H1 (cell line): Measurements from ENCODE around the gene ST6GALNAC5. TPM values are rescaled to one million over a fixed set of nuclear protein-coding genes. Genes with fewer than 3 reads are reported as not detected.

Source experiments
- CTCF ChIA-PET: fragments of 300-600 bp; sonication (Branson Sonifier 250); formaldehyde crosslinking; loops from one replicate; lab custom pipeline; 2021; ENCODE audit not compliant: partially characterized antibody; lab: Charles Lee
- POLR2A ChIA-PET: fragments of 300-600 bp; sonication (Branson Sonifier 250); formaldehyde crosslinking; loops from one replicate; lab custom pipeline; 2021; ENCODE audit warnings: inconsistent platforms; ENCODE audit not compliant: partially characterized antibody; lab: Charles Lee
- DNase-seq, 2 experiments: peaks; one replicate each; pipeline versions ENCODE4 v3.0.0 to v3.0.0-alpha.2; 2010 to 2022; ENCODE audit warnings: low spot score in 2 of 2, low read depth in 1 of 2, mixed read lengths in 1 of 2
- FAIRE-seq: peaks from 2 replicates; lab custom pipeline; 2011; peaks lifted over from hg19 to GRCh38; lab: Jason Lieb, UNC
- H2AFZ ChIP-seq: 2 replicates; pipeline ENCODE4 v1.8.1; 2012; ENCODE audit warnings: low read length, inconsistent platforms
- H2AK5ac ChIP-seq: 2 replicates; pipeline ENCODE4 v1.6.1; 2013; ENCODE audit warnings: low read depth, low read length
- H2BK120ac ChIP-seq: replicated peaks from 2 replicates; pipeline ENCODE3; 2013; ENCODE audit warnings: low read depth, low read length, inconsistent platforms
- H2BK12ac ChIP-seq: 2 replicates; pipeline ENCODE4 v1.6.1; 2013; ENCODE audit warnings: low read depth, low read length
- H2BK15ac ChIP-seq: 2 replicates; pipeline ENCODE4 v1.6.1; 2013; ENCODE audit warnings: low read length
- H2BK20ac ChIP-seq: 2 replicates; pipeline ENCODE4 v1.6.1; 2013; ENCODE audit warnings: low read length
- H2BK5ac ChIP-seq: 2 replicates; pipeline ENCODE4 v1.6.1; 2013; ENCODE audit warnings: low read depth, low read length
- H3K14ac ChIP-seq: 2 replicates; pipeline ENCODE4 v1.6.1; 2013; ENCODE audit warnings: inconsistent platforms; ENCODE audit not compliant: insufficient read length
- H3K18ac ChIP-seq: 2 replicates; pipeline ENCODE4 v1.6.1; 2013; ENCODE audit warnings: low read length; ENCODE audit errors: extremely low read depth
- H3K23ac ChIP-seq: 2 replicates; pipeline ENCODE4 v1.6.1; 2013; ENCODE audit warnings: inconsistent platforms; ENCODE audit not compliant: insufficient read length
- H3K23me2 ChIP-seq: 2 replicates; pipeline ENCODE4 v1.6.1; 2013; ENCODE audit warnings: low read depth, low read length
- H3K27ac ChIP-seq: 2 replicates; pipeline ENCODE4 v1.6.1; 2011; ENCODE audit warnings: low read depth, low read length, inconsistent platforms
- H3K27me3 ChIP-seq, 4 experiments: replicated peaks in 1 of 4; 1 replicate in 1 of 4; 2 replicates in 3 of 4; pipeline versions ENCODE4 v1.6.1 to v1.8.1; 2011 to 2013; ENCODE audit warnings: low read length in 3 of 4, mild to moderate bottlenecking in 3 of 4, inconsistent platforms in 2 of 4, mixed read lengths in 2 of 4, moderate library complexity in 1 of 4; ENCODE audit not compliant: control insufficient read depth in 3 of 4, insufficient read depth in 3 of 4; ENCODE audit errors: extremely low read depth in 1 of 4
- H3K36me3 ChIP-seq, 4 experiments: 2 replicates each; pipeline versions ENCODE4 v1.6.1 to v1.8.1; 2011 to 2013; ENCODE audit warnings: mild to moderate bottlenecking in 4 of 4, low read length in 3 of 4, moderate library complexity in 2 of 4, control low read depth in 1 of 4, inconsistent platforms in 1 of 4; ENCODE audit not compliant: insufficient read depth in 4 of 4, control insufficient read depth in 2 of 4
- H3K4ac ChIP-seq: replicated peaks from 2 replicates; pipeline ENCODE3; 2013; ENCODE audit warnings: low read length, low read depth, mixed read lengths, inconsistent platforms; ENCODE audit not compliant: insufficient read length
- H3K4me1 ChIP-seq, 4 experiments: replicated peaks in 1 of 4; 1 replicate in 1 of 4; 2 replicates in 3 of 4; pipeline versions ENCODE4 v1.6.1 to v1.8.1; 2011 to 2013; ENCODE audit warnings: low read length in 3 of 4, inconsistent platforms in 2 of 4, mixed read lengths in 1 of 4; ENCODE audit not compliant: insufficient read depth in 4 of 4, control insufficient read depth in 3 of 4
- H3K4me2 ChIP-seq, 2 experiments: 2 replicates each; pipeline versions ENCODE4 v1.6.1 to v1.8.1; 2011 to 2013; ENCODE audit warnings: low read depth in 2 of 2, low read length in 2 of 2, control low read depth in 1 of 2, inconsistent platforms in 1 of 2, mild to moderate bottlenecking in 1 of 2; ENCODE audit not compliant: insufficient read depth in 1 of 2
- H3K4me3 ChIP-seq, 4 experiments: fragments of 200-600, 300-600 bp in 1 of 4; sonication (generic), shearing (Covaris generic), sonication (Bioruptor Twin) in 1 of 4; 2 replicates each; pipeline versions ENCODE4 v1.5.1 to v1.8.1; 2011 to 2016; ENCODE audit warnings: low read length in 4 of 4, low read depth in 3 of 4, control low read depth in 2 of 4, inconsistent platforms in 2 of 4, mild to moderate bottlenecking in 2 of 4, mixed read lengths in 1 of 4, moderate library complexity in 1 of 4; ENCODE audit not compliant: insufficient read depth in 2 of 4; ENCODE audit errors: extremely low read depth in 1 of 4
- H3K56ac ChIP-seq: replicated peaks from 2 replicates; pipeline ENCODE3; 2013; ENCODE audit warnings: low read depth, mild to moderate bottlenecking, mixed read lengths, low read length, inconsistent platforms; ENCODE audit not compliant: insufficient read length
- H3K79me1 ChIP-seq: 2 replicates; pipeline ENCODE4 v1.6.1; 2013; ENCODE audit warnings: low read depth, low read length, control low read depth
- H3K79me2 ChIP-seq, 2 experiments: 2 replicates each; pipeline versions ENCODE4 v1.6.1 to v1.8.1; 2012 to 2013; ENCODE audit warnings: low read length in 2 of 2, mild to moderate bottlenecking in 2 of 2, inconsistent platforms in 1 of 2; ENCODE audit not compliant: insufficient read depth in 2 of 2, control insufficient read depth in 1 of 2
- H3K9ac ChIP-seq, 4 experiments: replicated peaks in 1 of 4; 1 replicate in 1 of 4; 2 replicates in 3 of 4; pipeline versions ENCODE4 v1.6.1 to v1.8.1; 2011 to 2013; ENCODE audit warnings: low read depth in 3 of 4, low read length in 3 of 4, control low read depth in 2 of 4, mild to moderate bottlenecking in 2 of 4, moderate library complexity in 2 of 4, inconsistent platforms in 1 of 4; ENCODE audit errors: extremely low read depth in 1 of 4
- H3K9me3 ChIP-seq, 2 experiments: 2 replicates each; pipeline versions ENCODE4 v1.6.1 to v1.8.1; 2012 to 2013; ENCODE audit warnings: mild to moderate bottlenecking in 2 of 2, moderate library complexity in 2 of 2, control low read depth in 1 of 2, inconsistent platforms in 1 of 2, low read depth in 1 of 2, low read length in 1 of 2, mixed read lengths in 1 of 2; ENCODE audit not compliant: insufficient read depth in 2 of 2
- H4K20me1 ChIP-seq, 2 experiments: replicated peaks in 1 of 2; 2 replicates each; pipeline versions ENCODE3 to v1.8.1; 2011 to 2013; ENCODE audit warnings: inconsistent platforms in 2 of 2, low read length in 2 of 2, mild to moderate bottlenecking in 1 of 2; ENCODE audit not compliant: insufficient read depth in 2 of 2, control insufficient read depth in 1 of 2
- H4K5ac ChIP-seq: 2 replicates; pipeline ENCODE4 v1.6.1; 2013; ENCODE audit warnings: low read length, low read depth, mixed read lengths, inconsistent platforms; ENCODE audit not compliant: insufficient read length
- H4K8ac ChIP-seq: 2 replicates; pipeline ENCODE4 v1.8.0; 2013; ENCODE audit warnings: mild to moderate bottlenecking, moderate library complexity, low read length, inconsistent platforms; ENCODE audit not compliant: insufficient read depth; ENCODE audit errors: extremely low read depth
- H4K91ac ChIP-seq: replicated peaks from 2 replicates; pipeline ENCODE3; 2013; ENCODE audit warnings: low read length, mixed read lengths, inconsistent platforms; ENCODE audit not compliant: insufficient read length
- RFX5 ChIP-seq: IDR thresholded peaks from 2 replicates; pipeline ENCODE4 v1.6.1; 2011; ENCODE audit warnings: low read depth, low read length, improper control_type of control experiment, borderline replicate concordance
- WGBS, 2 experiments: shearing (Covaris generic) in 1 of 2; methylation state at CpG; one replicate each; pipeline versions ENCODE4 v1.1.6 to v1.1.7; 2013 to 2015; ENCODE audit warnings: low lambda C conversion rate in 2 of 2, mixed read lengths in 2 of 2, inconsistent platforms in 1 of 2, low coverage in 1 of 2, missing lambda C conversion rate in 1 of 2; ENCODE audit not compliant: insufficient replicate concordance in 2 of 2, insufficient coverage in 1 of 2, insufficient read length in 1 of 2; ENCODE audit errors: extremely low coverage in 1 of 2, missing lambda C conversion rate in 1 of 2; 5-methylcytosine and 5-hydroxymethylcytosine counted together
- polyA plus RNA-seq, 7 experiments: library from polyadenylated mRNA; depleted of rRNA in 3 of 7; stranded (reverse) in 5 of 7; unstranded in 2 of 7; fragments of >200 nt in 5 of 7; fragments of 200-250 nt in 2 of 7; gene quantifications; 1 replicate in 5 of 7; 2 replicates in 1 of 7; 4 replicates in 1 of 7; pipeline versions ENCODE4 v1.2.1 to v1.2.3, GENCODE V29; 2011 to 2013; ENCODE audit warnings: missing spikeins in 2 of 7, mixed read lengths in 2 of 7
- total RNA-seq: library from RNA; stranded (reverse); fragmentation: NEBNext Ultra II Directional; extraction: Animal tissue kit (Norgen Biotek cat#: 25700); gene quantifications from 2 replicates; pipeline ENCODE4 v1.2.1, GENCODE V29; 2021

Gene ST6GALNAC5
- total and polyA plus RNA-seq, 2 of the 8 experiments (the other 6 are each of a cell fraction or from before 2014, with no cell fraction given), result 6.2 to 7.3 TPM

- H2BK120ac ChIP-seq, result no peak overlapping the region
- 88% methylated on average over 2 of the region's 2 CpGs; no CpG with 5 or more reads in 1 of the 2 experiments for WGBS, 2 experiments
These were observed 209.5 kb downstream of the ST6GALNAC5 start for GRCh38 chr1:77076759-77077158.

More at GRCh38 chr1:77076759-77077158, 209.5 kb downstream of the ST6GALNAC5 start:
- FAIRE-seq (no peak), DNase-seq (no peak)
- Histone ChIP-seq H3K79me2 (no peaks in the 10 kb centered on the region), H3K4me2 (no peak overlapping the region), H3K14ac (no peak overlapping the region), H3K4me1 (peaks cover under 1 to 3% (median 2%) of the 10 kb centered on the region in 4 experiments; a peak in 6 of 7 replicates), H4K20me1 (no peaks in the 10 kb centered on the region), H3K23me2 (no peaks in the 10 kb centered on the region), H2BK15ac (no peak overlapping the region), H3K56ac (no peak overlapping the region), H3K4ac (no peak overlapping the region), H3K36me3 (no peaks in the 10 kb centered on the region), H3K18ac (no peak overlapping the region), H3K9me3 (no peaks in the 10 kb centered on the region), H3K79me1 (no peaks in the 10 kb centered on the region), H4K5ac (no peak overlapping the region), H3K27ac (no peak overlapping the region), H2BK20ac (no peak overlapping the region), H2BK12ac (no peak overlapping the region), H3K4me3 (no peak overlapping the region), H3K9ac (no peak overlapping the region), H2AFZ (no peak overlapping the region), H3K27me3 (no peaks in the 10 kb centered on the region), H4K8ac (no peak overlapping the region), H2AK5ac (no peak overlapping the region), H3K23ac (no peak overlapping the region), H4K91ac (no peak overlapping the region), H2BK5ac (no peak overlapping the region)
- ChIA-PET CTCF (interaction anchor here (1.3 kb wide), 1 partner anchor 745 kb away, joined by 3 read pairs; no protein-coding TSS in a partner anchor), POLR2A (no interaction called here)
- no peak for TF ChIP-seq RFX5
